Measurements from ENCODE around the gene IRF2.

IRF2 gene
- 26.4 to 61.8 (median 44.2) reads per million in 4 donors for total RNA-seq

DNA sequence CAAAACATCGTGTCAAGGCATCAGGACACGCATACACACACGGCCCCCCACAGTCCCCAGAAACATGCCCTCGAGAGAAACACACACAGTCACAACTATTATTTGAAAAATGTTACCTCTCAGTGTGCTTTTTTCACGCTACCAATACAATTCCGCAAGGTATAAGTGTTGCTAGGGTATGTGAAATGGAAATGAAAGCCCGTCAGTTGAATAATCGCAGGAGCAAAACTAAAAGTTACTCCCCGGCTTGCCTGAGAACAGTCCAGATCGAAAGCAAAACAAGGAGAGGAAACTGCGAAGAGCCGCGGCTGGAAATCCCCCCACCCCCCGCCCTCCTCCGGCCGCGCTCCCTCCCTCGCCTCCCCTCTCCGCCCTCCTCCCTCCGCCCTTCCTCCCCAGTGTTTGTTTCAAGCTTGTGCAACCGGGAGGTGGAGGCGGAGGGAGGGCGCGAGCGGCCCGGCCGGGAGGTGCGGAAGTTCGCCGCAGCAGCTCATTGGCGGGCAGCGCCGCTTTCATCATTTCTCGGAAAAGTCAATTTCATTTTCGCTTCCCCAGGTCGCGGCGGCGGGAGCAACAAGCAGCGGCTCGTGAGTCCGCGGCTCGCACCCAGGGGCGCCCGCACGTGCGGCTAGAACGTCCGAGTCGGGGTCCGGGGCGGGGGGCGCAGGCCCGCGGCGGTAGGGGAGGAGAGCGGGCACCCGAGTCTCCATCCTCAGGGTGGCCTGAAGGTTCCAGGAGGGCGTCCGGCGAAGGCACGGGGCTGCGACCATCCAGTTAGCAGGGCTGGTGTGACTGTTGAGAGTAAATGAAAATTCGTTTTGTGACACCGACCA, at the start of gene IRF2:
Gene IRF2 (minus strand): TSS at position 288 of the 833 bp plus-strand sequence. CDS start 45,486 bp downstream, outside the sequence.
- peak; percentile 93 to 99 (median 95) for DNase-seq

DNA sequence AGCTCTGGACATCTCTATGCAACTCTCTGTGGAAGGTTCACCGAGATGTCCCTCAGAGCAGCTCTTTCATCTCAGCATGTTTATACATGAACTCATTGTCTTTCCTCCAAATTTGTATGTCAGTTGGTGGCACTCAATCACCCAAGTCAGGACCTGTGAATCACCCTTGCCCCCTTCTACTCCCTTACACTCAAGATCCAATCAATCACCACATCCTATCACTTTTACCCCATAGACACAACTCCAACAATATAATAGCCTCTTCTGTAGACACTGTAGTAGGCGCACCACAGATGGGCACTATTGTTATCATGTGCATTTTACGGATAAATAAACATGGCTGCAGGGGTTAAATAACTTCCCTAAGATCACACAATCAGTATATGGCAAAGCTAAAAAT, 41.3 kb upstream of the IRF2 start:
- DNase-seq, result peak in 1 of 5 donors; percentile 35

DNA sequence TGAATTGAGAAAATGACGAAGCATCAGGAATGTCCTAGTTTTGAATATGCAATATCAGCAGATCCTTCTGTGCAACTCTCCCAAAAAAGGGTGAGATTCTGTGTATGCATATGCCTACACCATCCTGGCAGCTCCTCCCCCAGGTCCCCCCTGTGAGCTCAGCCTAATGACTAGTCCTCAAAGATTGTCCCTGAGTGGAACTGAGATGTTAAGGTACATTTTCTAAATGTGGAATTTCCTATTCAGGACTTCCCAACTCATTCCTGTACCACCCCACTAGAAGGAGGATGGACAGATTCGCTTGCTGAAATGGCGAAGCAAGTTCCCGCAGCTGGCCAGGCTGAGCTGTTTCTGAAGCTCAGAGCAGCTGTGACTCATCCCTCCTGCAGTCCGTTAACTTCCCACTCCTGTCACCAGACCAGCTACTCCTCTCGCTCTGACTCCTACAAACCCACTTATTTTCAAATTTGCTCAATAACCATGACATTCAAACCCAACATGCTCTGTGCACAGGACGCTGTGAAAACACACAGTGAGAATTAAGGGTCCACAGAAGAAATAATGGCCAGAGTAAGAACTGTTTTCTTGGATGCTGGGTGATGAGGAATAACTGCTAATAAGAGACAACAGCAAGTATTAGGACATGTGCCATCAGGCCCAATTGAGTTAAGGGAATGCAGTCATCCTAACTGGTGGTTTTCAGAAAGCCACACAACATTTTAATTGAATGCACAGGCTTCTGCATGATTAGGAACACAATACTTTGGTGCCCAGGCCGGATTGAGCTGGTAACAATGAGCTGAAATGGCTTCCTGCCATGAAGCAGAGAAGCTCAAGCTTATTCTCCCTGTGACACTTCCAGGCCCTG, 40.0 kb upstream of the IRF2 start:
- DNase-seq, result peak in 1 of 5 donors; percentile 93

DNA sequence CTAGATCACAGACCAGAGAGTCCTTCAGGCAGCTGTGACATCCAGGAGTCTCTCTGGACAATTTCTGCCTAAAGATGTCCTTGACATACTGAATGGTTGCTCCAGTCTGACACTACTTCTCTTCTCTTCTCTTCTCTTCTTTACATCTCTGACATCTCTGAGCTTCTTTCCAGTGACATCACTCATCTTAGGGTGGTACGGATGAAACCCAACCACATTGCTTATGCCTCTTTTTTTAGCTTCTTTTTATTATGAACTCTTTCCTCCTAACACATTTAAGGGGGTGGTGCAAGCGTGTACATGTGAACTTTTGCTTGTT, 39.4 kb upstream of the IRF2 start:
- DNase-seq, result no peak

DNA sequence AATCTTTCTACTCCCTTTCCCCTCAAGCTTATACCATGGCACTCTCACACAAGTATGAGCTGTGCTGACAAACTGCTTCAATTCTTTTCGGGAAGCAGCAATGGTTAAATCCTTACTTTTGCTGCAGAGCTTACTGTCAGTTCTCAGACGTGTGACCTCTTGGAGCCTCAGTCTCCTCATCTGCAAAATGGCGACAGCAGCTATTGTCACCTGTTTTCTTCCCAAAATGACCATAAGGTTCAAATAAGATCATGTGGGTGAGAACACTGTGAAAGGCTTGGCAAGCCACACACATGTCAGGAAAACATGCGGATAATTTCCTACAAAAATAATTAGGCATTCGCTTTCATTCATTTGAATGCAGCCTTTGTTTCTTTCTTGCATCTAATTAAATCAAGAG, 36.8 kb upstream of the IRF2 start:
- DNase-seq, result no peak

DNA sequence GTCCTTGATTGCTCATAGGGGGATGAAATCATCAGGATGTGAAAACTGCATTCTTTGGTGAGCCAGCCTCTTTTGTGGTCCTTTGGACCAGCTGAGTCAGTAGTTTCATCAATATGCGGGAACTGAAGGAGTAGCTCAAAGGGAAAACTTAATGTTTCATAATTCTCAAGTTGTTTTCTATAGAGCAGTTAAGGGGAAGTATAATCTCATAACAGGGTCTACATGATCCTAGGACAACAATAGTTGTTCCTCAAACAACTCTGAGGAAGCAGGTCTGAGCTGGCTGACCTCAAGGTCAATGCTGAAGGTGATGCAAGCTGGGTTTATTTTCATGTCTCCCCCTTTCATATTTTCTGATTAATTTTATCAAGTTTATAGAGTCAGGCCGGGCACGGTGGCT, 36.1 kb upstream of the IRF2 start:
- no peak for DNase-seq

DNA sequence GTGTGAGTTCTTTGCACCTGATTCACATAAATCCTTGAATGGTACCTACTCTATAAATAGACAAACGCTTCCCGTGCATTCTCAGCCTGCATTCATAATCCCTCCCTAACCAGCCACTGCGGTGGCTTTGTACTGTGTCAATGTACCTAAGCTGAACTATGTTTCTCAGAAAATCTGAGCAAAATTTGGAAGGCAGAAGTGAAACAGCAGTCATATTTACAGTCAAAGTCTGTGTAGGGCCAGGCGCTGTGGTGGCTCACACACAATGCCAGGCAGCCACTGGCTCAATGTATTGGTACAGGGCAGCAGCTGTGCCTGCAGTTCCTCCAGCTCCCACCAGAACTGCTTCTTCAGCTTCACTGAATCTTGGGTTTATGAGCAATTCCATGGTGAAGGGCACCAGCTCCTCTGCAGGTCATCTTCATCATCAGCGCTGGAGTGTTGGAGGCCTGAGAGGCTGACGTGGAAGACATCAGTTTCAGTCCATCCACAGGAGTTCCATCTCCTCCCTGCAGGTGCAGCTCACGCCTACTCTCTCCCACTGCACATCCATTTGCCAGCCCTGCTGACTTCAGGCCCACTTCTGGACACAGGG, 32.3 kb upstream of the IRF2 start:
- DNase-seq, result peak in 1 of 5 donors; percentile 88

DNA sequence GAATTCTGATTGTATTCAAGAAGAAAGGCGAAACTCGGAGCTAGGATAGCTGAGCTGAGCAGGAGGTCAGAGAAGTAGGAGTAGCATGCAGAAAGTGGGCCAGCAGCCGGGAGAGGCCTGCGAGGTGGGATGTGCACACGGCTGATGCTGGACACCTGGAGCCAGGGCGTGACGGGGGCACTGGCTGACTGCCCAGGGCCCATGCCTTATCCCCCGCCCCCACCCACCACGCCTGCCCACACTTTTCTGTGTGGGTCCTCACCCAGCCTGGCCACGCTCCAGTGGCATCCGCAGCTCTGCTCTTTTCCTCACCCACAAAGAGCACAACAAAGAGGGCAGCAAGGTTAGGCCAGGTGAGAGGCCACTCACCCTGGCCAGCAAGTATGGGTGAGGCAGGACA, 30.0 kb upstream of the IRF2 start:
- no peak for DNase-seq

DNA sequence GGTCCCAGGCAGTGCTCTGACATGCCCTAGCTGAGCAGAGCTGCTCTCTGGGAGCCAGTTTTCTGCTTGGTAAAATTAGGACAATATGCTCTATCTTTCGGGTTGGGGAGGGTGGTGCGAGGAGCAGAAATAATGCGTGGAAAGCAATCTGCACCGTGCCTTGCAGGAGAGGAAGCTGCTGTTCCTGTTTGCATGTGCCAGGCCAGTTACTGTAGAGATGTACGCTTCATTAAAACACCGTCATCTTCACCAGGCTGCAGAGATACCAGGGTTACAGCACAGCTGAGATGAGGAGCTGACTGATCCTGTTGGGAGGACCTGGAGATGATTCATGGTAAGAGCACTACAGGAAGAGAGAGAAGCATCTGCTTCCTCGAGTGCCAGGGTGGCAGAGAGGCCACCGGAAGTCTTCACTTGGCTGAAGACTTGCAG, 29.5 kb upstream of the IRF2 start:
- DNase-seq, result peak in 1 of 5 donors; percentile 72

DNA sequence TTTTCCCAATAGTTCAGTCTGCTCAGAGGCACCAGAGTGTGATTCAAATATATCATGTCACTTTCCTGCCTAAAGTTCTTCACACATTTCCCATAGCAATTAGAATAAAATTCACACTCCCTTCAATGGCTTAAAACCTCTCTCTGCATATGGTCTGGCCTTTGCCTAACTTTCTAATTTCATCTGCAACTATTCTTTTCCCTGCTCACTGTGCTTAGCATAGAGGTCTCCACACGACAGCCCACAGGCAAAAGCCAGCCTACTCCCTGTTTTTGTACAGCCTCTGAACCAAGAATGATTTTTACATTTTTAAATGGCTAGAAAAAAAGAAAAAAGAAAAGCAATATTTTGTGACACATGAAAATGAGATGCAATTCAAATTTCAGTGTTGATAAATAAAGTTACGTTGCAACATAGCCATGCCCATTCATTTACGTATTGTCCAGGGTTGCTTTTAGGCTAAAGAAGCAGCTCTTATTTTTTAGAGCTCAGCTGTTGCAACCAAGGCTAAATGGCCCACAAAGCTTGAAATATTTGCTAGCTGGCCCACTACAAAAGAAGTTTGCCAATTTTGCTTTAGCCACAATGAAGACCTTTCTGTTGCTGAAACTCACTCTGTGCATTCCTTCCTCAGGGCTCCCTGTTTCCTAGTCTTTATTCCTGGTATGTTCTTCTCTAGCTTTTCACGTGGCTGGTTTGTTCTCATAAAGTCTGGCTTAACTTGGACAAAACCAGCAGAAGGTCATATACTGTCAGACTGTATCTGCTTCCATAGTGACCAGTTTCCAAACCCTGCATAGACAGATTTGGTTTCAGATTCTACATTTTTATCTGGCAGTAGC, 26.6 kb upstream of the IRF2 start:
- no peak for DNase-seq

DNA sequence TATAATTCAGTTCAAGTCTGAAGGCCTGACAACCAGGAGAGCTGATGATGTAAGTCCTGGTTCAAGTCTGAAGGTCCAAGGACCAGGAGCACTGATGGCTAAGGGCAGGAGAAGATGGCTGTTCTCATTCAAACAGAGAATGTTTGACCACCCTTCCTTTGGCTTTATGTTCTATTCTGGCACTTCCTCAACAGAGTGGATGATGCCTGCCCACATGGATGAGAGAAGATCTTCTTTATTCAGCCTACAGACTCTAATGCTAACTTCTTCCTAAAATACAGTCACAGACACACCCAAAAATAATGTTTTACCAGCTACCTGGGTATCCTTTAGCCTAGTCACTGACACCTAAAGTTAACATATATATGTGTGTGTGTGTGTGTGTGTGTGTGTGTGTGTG, 25.6 kb upstream of the IRF2 start:
- DNase-seq, result no peak

DNA sequence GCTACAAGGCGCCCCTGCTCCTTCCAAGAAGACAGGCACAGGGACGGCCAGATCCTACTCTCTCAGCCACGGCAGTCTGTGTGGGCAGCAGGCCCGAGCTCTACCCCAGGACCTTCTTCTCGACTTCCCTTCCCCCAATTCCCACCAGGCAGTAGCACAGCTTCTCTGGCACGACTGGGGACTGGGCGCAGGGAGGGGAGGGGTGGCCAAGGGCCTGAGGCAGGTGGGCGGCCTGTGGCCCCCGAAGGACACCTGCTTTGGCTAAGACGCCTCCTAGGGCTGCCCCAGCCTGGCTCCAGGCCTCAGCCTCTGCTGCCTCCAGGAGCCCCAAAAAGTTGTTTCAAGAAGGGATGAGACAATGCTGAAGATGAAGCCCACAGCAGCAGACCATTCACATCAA, 24.2 kb upstream of the IRF2 start:
- DNase-seq, result no peak

DNA sequence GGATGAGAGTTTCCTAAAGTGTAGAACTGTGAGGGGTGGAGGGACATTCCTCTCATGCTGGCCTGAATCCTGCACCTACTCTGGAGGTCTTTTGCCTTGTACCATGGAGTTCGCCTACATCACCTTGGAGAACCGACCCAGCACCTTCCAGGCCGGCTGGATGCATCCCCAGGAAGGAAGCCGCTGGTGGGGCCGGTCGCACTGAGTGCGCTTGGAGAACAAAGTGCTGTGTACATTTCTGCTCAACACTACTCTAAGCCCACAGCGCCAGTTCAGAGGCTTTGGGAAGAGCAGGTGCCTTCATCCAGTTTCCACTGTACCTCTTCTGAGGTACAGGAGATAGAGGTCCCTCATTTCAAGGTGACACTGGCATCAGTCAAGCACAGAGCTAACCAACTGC, 15.4 kb upstream of the IRF2 start:
- no peak for DNase-seq

DNA sequence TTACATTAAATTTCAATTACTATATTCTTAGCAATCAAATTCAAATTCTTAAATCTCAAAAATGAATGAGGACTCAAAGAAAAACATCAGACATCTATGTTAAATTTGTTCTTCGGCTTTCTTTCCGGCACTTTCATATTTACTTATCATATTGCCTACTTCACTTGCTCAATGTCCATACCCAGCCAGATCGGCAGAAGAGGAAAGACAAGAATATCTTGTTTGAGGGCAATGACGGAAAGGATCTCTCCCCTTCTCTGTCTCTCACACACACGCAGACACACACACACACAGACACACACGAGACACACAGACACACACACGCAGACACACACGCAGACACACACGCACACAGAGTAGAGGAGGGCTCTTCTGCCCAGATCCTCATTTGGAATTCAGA, 13.2 kb upstream of the IRF2 start:
- DNase-seq, result no peak

DNA sequence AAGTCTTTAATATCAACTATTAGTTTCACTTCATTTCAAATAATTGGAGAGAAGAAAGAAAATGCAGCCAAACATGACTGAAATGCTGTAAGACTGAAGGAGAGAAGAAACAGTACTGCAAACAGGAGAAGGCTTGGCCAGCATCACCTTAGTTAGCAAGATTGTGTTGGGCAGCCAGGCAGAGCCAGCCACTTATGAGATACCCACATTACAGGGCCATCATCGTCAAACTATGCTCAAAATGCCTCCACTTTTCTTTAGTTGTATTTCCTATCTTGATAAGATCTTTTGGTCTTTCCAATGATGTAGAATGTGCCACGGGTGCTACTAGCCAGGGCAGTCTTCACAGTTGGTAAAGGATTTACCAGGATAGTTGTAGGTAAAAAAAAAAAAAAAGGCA, 10.9 kb upstream of the IRF2 start:
- DNase-seq, result no peak

DNA sequence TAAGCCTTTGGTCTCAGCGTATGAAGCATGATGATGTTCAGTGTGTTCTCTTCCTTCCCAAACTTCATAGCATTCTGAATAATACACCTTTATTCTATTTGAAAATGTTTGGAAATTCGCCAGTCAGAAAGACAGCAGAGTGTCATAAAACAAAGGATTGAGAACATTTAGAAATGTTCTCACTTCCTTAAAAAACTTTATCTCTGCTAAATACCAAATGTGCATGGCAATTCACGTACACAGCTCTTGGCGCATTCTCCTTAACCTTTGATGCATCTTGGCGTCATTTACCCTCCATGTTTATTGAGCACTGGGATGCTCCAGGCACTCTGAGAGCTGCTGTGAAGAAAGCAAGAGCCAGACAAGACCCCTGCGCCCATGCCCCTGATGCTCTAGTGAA, 7.2 kb upstream of the IRF2 start:
- no peak for DNase-seq

DNA sequence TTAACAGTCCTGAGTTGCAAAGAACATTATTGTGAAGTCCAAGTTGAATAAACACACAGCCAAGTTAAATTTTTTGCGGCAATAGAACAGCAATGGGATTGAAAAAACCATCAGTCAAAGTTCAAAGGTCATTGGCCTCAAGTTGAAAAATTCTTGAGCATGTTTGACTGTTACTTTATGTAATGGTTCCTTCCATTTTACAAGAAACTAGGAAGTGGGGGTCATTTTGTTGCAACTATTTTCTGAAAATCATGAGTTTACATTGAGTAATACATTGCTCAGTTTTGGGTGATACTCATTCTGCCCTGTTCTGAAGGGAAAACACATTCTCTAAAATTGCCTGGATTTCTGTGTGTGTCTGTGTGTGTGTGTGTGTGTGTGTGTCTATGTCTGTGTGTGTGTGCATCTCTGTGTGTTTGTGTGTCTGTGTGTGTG, 5.2 kb upstream of the IRF2 start:
- no peak for DNase-seq

DNA sequence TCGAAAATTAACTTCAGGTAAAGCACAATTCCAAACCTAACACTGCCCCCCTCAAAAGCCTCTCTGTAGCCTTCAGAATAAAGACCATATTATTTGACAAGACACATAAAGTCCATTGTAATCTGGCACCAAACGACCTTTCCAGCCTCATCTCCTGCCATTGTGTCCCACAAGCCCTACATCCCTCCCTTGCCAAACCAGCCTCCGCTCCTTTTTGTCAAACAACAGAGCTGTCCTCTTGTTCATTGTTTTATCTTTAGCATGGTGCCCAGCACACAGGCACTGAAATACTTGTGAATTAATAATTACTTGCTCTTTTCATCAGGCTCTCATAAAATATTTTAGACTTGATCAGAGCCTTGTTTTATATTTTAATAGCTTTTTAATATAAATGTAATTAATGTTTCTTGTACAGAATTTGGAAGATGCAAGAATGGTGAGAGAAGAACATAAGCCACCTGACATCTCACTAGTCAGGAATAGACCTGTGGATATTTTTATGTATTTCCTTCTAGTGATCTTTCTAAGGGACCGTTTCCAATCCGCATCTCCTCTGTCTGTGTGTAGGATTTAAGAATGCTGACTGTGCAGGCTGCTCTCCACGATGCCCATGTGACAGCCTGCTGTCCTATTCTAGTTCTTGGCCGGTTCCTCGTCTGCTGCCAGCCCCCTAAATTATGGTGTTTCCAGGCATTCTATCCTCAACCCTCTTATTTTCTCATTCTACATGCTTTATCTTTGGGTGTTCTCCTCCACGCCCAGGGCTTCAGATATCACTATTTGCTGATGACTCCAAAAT, 3.0 kb upstream of the IRF2 start:
- DNase-seq, result no peak

DNA sequence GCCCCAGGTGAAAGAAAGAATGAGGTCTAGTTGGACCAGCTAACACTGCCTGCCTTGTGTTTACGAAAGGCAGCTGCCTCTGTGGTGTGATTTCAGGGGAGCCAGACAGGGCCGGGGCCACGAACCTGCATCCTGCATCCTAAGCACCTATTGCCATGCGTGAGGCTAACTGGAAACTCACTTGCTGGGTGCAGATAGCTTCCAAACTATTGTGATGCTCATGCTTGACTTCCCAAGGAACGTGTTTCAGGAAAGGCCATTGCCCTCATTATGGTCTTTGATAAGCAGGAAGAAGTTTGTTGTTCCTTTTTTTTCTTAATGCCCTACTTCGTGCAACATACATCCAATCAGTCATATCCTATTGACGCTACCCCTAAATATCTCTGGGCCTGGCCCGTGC, 2.3 kb upstream of the IRF2 start:
- DNase-seq, result peak in 2 of 5 donors; percentile 12 to 66

DNA sequence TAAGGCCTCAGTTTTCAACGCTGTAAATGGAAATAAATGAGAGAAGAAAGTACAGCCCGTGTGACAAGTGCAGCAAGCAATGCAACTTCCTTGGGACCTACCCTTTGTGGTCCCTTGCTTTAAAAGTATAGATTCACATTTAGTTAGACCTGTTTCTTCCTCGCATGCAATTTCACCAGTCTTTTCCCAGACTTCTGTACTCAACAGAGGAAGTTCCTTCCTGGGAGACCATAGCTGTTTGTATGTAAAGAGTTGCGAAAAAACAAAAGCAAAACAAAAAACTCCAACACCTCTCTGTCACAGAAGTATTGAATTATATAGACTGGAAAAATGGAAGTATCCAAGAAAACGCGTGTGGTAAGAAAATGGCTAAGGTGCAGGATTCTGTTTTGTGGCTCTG, 1.1 kb upstream of the IRF2 start:
- DNase-seq, result no peak

DNA sequence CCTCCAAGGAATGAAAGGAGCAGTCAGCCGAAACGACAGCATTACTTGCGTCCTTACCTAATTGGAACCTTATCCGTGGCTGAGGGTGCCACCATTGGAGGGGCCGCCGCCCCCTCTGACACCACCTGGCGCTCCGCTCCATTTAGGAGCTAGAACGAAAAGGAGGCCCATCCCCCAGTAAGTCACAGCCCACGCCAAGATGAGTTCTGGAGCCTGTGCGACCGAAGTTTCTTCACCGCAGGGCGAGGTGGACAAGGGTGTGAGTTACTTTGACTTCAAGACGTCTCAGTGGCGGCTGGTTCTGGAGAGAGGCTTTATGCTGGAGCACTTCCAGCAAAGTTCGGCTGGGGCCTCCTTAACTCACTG, 729 bp upstream of the IRF2 start:
- DNase-seq, result peak in 4 of 5 donors; percentile 19 to 64 (median 38)
